Heart left ventricle (tissue), 16 donors: ENCODE measurements around the gene MGP. TPM values are rescaled to one million over a fixed set of nuclear protein-coding genes. Genes with fewer than 3 reads are reported as not detected.

Source experiments
- ATAC-seq, 4 donors: fragments of 200-7000 bp; cut with Tn5 transposase; one replicate each; pipeline ENCODE4 v1.9.1; 2020 to 2022; ENCODE audit warnings: moderate library complexity in 4 of 4, mild to moderate bottlenecking in 3 of 4, moderate number of reproducible peaks in 1 of 4
- DNase-seq, 5 donors: peaks; one replicate each; pipeline ENCODE4 v3.0.0-alpha.2; 2020
- H3K27ac ChIP-seq, 12 donors: fragments of 200-600 bp; sonication (generic) in 4 of 12; one replicate each; pipeline versions ENCODE4 v1.5.0 to v1.8.0; 2016 to 2022; ENCODE audit warnings: mild to moderate bottlenecking in 2 of 12
- H3K27me3 ChIP-seq, 9 donors: fragments of 200-600 bp; sonication (generic) in 2 of 9; one replicate each; pipeline versions ENCODE4 v1.5.1 to v1.8.0; 2016 to 2022; ENCODE audit warnings: mild to moderate bottlenecking in 3 of 9
- H3K36me3 ChIP-seq, 9 donors: fragments of 200-600 bp; sonication (generic) in 2 of 9; one replicate each; pipeline versions ENCODE4 v1.5.0 to v1.8.0; 2018 to 2022; ENCODE audit warnings: mild to moderate bottlenecking in 2 of 9
- H3K4me1 ChIP-seq, 12 donors: fragments of 200-600 bp; sonication (generic) in 4 of 12; one replicate each; pipeline versions ENCODE4 v1.5.0 to v1.8.0; 2016 to 2022; ENCODE audit warnings: mild to moderate bottlenecking in 3 of 12
- H3K4me3 ChIP-seq, 12 donors: fragments of 200-600 bp; sonication (generic) in 4 of 12; one replicate each; pipeline versions ENCODE4 v1.5.0 to v1.8.0; 2017 to 2022; ENCODE audit warnings: mild to moderate bottlenecking in 9 of 12, moderate library complexity in 4 of 12
- H3K9me3 ChIP-seq, 12 donors: fragments of 200-600 bp; sonication (generic) in 4 of 12; one replicate each; pipeline versions ENCODE4 v1.5.0 to v1.8.0; 2016 to 2022; ENCODE audit warnings: mild to moderate bottlenecking in 1 of 12
- POLR2A ChIP-seq, 2 donors: fragments of 450-650 bp; IDR thresholded peaks; one replicate each; pipeline ENCODE4 v1.6.1; 2017; ENCODE audit warnings: antibody characterized with exemption in 2 of 2, mild to moderate bottlenecking in 2 of 2, moderate library complexity in 2 of 2
- WGBS, 4 donors: extraction: QIAGEN DNeasy Blood & Tissue Kit in 2 of 4; methylation state at CpG; one replicate each; pipeline versions ENCODE4 v1.1.5 to v1.1.7; 2013 to 2018; 5-methylcytosine and 5-hydroxymethylcytosine counted together
- intact Hi-C, 10 donors: fragments of 100-400 bp; cut with DNase I; formaldehyde crosslinking; loops; one replicate each; pipeline versions ENCODE4 v1.11.1 to v1.14.2; 2022
- polyA plus RNA-seq, 2 donors: library from polyadenylated mRNA; stranded (reverse); fragments of 200-250 nt; gene quantifications; one replicate each; pipeline ENCODE4 v1.2.3, GENCODE V29; 2013
- total RNA-seq, 9 donors: library from RNA; depleted of rRNA in 2 of 9; stranded (reverse); fragments of >200 nt in 2 of 9; fragmentation: NEBNext Ultra II Directional in 3 of 9; extraction: Animal tissue kit (Norgen Biotek cat#: 25700) in 3 of 9; gene quantifications; one replicate each; pipeline versions ENCODE4 v1.1.0 to v1.2.4, GENCODE V29; 2016 to 2023
- TF ChIP-seq, protein P1 (sequence below), 12 donors: fragments of 200-600 bp; sonication (generic) in 4 of 12; IDR thresholded peaks; one replicate each; pipeline versions ENCODE4 v1.5.0 to v1.8.0; 2018 to 2022; ENCODE audit warnings: antibody characterized with exemption in 12 of 12, mild to moderate bottlenecking in 5 of 12
- donor health status: ischemic (EF 13 %, LVEDD 7.1; RV severe dilation, severe dysfunction).
- donor health status: healthy with polysubstance abuse.
- donor health status: DM: no; HTN: yes; CAD: no.
- donor health status: DM: no; HTN: no; CAD: no.
- donor health status: ischemic (EF 25% LVEDD 6.9; RV normal size, moderate dysfunction).
- donor health status: ischemic (EF 25% LVEDD 5.7; RV mildly dilated, moderate dysfunction).
- donor health status: healthy.
- donor health status: DM: yes; HTN: yes; CAD: no.
- donor health status: ischemic (EF 35%, LVEDD 5.7; RV mildly dilated, moderate dysfunction).
- donor health status: nonischemic (EF 11% LVEDD 7.7; RV severe dilation, severe dysfunction).
- donor health status: DM: yes; HTN: yes; CAD: no.
- donor health status: PGD.
- donor health status: ischemic (EF 29% LVEDD 5.4; RV normal size, mild dysfunction).
- donor health status: nonischemic (EF 23%, LVEDD 6.1; RV moderate dilation, normal function).

MGP gene
- total and polyA plus RNA-seq, 11 donors, result 142 to 651 (median 255) TPM

GRCh38 chr12:14842315-14842714, 43.3 kb downstream of the MGP start:
- TF ChIP-seq, protein P1, sequence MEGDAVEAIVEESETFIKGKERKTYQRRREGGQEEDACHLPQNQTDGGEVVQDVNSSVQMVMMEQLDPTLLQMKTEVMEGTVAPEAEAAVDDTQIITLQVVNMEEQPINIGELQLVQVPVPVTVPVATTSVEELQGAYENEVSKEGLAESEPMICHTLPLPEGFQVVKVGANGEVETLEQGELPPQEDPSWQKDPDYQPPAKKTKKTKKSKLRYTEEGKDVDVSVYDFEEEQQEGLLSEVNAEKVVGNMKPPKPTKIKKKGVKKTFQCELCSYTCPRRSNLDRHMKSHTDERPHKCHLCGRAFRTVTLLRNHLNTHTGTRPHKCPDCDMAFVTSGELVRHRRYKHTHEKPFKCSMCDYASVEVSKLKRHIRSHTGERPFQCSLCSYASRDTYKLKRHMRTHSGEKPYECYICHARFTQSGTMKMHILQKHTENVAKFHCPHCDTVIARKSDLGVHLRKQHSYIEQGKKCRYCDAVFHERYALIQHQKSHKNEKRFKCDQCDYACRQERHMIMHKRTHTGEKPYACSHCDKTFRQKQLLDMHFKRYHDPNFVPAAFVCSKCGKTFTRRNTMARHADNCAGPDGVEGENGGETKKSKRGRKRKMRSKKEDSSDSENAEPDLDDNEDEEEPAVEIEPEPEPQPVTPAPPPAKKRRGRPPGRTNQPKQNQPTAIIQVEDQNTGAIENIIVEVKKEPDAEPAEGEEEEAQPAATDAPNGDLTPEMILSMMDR (IDR thresholded peaks at IDR 0.05), result no peak
- TF ChIP-seq POLR2A (IDR thresholded peaks at IDR 0.05), result no peak
- Histone ChIP-seq H3K9me3 (no peaks in the 10 kb centered on the region), H3K27ac (peak overlapping the region; percentile 58 to 78 (median 70)), H3K4me1 (peaks cover 3 to 58% (median 44%) of the 10 kb centered on the region in 12 donors), H3K27me3 (no peaks in the 10 kb centered on the region), H3K4me3 (peak overlapping the region in 8 of 12 donors; percentile 24 to 56 (median 36)), H3K36me3 (no peaks in the 10 kb centered on the region)
- intact Hi-C loops, result loop anchor here in 7 of 10 donors (2.0 to 10.0 kb wide), 10 partner anchors 35 to 432 kb away; partner anchors contain the start of genes RERG (in 5 of the 7), C12orf60 (in 3 of the 7) and WBP11 (in 3 of the 7)
- ATAC-seq, result no peak
- no peak for DNase-seq
- WGBS, 4 donors, result 65 to 81% (median 69%) methylated on average over 3 of the region's 3 CpGs

DNA sequence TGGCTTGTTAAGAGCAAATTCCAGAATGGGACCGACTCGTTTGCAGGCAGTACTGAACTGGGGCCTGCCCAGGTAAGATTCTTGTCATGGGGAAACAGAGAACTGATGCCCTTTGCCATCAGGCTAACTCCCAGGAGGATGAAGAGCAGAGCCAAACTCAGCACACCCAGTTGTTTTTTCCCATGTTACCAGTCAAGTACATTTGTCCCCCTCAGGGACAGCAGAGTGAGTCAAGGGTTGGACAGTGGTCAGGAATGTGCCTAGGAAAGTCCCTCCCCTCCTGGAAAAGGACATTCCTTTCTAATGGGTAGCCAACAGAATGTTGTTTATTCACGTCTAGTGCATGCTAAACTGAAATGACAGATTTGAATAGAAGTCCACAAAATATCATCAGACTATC, 43.9 kb downstream of the MGP start:
- intact Hi-C loops, result loop anchor here in 7 of 10 donors (2.0 to 10.0 kb wide), 10 partner anchors 34 to 433 kb away; partner anchors contain the start of genes RERG (in 5 of the 7), C12orf60 (in 3 of the 7) and WBP11 (in 3 of the 7)
- Histone ChIP-seq H3K36me3 (no peaks in the 10 kb centered on the region), H3K4me1 (peaks cover 3 to 52% (median 42%) of the 10 kb centered on the region in 12 donors), H3K27ac (peak overlapping the region; percentile 58 to 78 (median 70)), H3K9me3 (no peaks in the 10 kb centered on the region), H3K4me3 (peak overlapping the region in 8 of 12 donors; percentile 24 to 56 (median 36)), H3K27me3 (no peaks in the 10 kb centered on the region)
- ATAC-seq, result peak; percentile 91 to 95 (median 94)
- WGBS, 4 donors, result 1 to 16% (median 6%) methylated on average over 3 of the region's 3 CpGs
- peak in 1 of 2 donors; percentile 30 for TF ChIP-seq POLR2A (IDR thresholded peaks at IDR 0.05)
- TF ChIP-seq, protein P1 (IDR thresholded peaks at IDR 0.05), result no peak
- DNase-seq, result peak in 4 of 5 donors; percentile 59 to 82 (median 62)

DNA sequence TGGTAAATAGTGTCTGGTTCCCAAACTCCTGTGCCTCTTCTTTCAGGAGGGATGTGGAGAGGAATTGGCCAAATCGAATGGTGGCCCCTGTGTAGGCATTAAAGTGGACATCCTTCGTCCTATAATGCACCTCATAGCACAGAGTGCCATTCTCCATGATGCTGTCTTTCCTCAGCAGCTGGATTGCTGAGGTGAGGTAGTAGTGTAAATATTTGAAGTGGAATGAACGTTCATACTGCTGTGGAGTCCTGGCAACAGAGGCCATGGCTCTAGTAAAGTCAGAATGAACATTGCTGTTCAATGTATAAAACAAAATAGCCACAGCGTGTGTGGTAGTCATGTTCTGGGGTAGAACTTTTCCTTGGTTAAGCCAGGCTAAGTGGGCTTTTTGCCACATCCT, 45.0 kb downstream of the MGP start:
- H3K4me1 ChIP-seq, result peaks cover 3 to 50% (median 34%) of the 10 kb centered on the region in 12 donors
- no peak for TF ChIP-seq POLR2A (IDR thresholded peaks at IDR 0.05)
- TF ChIP-seq, protein P1 (IDR thresholded peaks at IDR 0.05), result no peak
- peak overlapping the region in 8 of 12 donors; percentile 58 to 78 (median 72) for H3K27ac ChIP-seq
- no peaks in the 10 kb centered on the region for H3K27me3 ChIP-seq
- peak overlapping the region in 2 of 12 donors; percentile 51 to 56 for H3K4me3 ChIP-seq
- DNase-seq, result no peak
- ATAC-seq, result no peak
- H3K9me3 ChIP-seq, result no peaks in the 10 kb centered on the region
- H3K36me3 ChIP-seq, result no peaks in the 10 kb centered on the region
- 90 to 95% (median 92%) methylated on average over 4 of the region's 4 CpGs for WGBS, 4 donors
- intact Hi-C loops, result loop anchor here in 7 of 10 donors (5.0 to 10.0 kb wide), 9 partner anchors 33 to 434 kb away; partner anchors contain the start of genes RERG (in 5 of the 7), C12orf60 (in 3 of the 7) and WBP11 (in 3 of the 7)

DNA sequence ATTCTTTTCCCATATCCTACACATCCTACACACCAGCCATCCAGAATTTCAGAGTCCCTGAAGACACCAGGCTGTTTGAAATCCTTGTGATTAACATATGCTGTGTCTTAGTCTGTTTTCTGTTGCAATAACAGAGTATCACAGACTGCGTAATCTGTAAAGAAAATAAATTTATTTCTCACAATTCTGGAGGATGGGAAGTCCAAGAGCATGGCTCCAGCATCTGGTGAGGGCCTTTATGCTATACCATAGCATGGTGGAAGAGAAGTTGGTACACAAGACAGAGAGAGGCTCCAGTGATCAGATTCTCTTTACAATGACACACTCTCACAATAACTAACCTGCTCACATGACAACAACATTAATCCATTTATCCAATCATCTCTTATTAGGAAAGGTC, 46.4 kb downstream of the MGP start:
- WGBS, 4 donors, result 96 to 100% (median 100%) methylated on average over 1 of the region's 1 CpG
- H3K4me1 ChIP-seq, result peaks cover 3 to 61% (median 45%) of the 10 kb centered on the region in 12 donors
- no peak for TF ChIP-seq POLR2A (IDR thresholded peaks at IDR 0.05)
- TF ChIP-seq, protein P1 (IDR thresholded peaks at IDR 0.05), result no peak

More for the DNA sequence above, 46.4 kb downstream of the MGP start:
- DNase-seq (no peak), ATAC-seq (no peak)
- no peak overlapping the region for H3K4me3 ChIP-seq
- no peaks in the 10 kb centered on the region for H3K36me3 ChIP-seq
- H3K9me3 ChIP-seq, result no peaks in the 10 kb centered on the region
- H3K27ac ChIP-seq, result no peak overlapping the region
- no peaks in the 10 kb centered on the region for H3K27me3 ChIP-seq
- intact Hi-C loops, result no loop called here
